Measurements from ENCODE around the gene ZNF345.

GRCh38 chr19:36898422-36898821 is 47.7 kb downstream of the ZNF345 start:
- no peak for TF ChIP-seq CTCF (IDR thresholded peaks at IDR 0.05)
- TF ChIP-seq POLR2A (IDR thresholded peaks at IDR 0.05) = no peak
- TF ChIP-seq EP300 (IDR thresholded peaks at IDR 0.05) = no peak

All from stomach (tissue), 4 donors.